NCI-H2107 (cell line): ENCODE measurements around the gene RESF1.
"Not testable (repeated sequence)": the region's sequence is repeated elsewhere in the genome, so short reads cannot be mapped to it uniquely, and the experiment has no call there.

Source experiments
- DNase-seq: peaks from one replicate; lab custom pipeline; 2025; lab: John Stamatoyannopoulos, UW

The RESF1 gene, protein sequence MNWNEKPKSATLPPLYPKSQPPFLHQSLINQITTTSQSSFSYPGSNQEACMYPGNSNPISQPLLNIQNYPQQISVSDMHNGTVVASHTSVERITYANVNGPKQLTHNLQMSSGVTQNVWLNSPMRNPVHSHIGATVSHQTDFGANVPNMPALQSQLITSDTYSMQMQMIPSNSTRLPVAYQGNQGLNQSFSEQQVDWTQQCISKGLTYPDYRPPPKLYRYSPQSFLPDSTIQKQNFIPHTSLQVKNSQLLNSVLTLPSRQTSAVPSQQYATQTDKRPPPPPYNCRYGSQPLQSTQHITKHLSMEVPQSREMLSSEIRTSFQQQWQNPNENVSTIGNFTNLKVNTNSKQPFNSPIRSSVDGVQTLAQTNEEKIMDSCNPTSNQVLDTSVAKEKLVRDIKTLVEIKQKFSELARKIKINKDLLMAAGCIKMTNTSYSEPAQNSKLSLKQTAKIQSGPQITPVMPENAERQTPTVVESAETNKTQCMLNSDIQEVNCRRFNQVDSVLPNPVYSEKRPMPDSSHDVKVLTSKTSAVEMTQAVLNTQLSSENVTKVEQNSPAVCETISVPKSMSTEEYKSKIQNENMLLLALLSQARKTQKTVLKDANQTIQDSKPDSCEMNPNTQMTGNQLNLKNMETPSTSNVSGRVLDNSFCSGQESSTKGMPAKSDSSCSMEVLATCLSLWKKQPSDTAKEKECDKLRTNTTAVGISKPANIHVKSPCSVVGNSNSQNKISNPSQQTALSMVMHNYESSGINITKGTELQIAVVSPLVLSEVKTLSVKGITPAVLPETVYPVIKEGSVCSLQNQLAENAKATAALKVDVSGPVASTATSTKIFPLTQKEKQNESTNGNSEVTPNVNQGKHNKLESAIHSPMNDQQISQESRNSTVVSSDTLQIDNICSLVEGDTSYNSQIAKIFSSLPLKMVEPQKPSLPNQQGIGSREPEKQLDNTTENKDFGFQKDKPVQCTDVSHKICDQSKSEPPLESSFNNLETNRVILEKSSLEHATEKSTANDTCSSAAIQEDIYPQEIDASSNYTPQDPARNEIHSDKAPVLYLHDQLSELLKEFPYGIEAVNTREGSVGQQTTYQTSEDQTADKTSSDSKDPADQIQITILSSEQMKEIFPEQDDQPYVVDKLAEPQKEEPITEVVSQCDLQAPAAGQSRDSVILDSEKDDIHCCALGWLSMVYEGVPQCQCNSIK (N-terminal part only)

DNA sequence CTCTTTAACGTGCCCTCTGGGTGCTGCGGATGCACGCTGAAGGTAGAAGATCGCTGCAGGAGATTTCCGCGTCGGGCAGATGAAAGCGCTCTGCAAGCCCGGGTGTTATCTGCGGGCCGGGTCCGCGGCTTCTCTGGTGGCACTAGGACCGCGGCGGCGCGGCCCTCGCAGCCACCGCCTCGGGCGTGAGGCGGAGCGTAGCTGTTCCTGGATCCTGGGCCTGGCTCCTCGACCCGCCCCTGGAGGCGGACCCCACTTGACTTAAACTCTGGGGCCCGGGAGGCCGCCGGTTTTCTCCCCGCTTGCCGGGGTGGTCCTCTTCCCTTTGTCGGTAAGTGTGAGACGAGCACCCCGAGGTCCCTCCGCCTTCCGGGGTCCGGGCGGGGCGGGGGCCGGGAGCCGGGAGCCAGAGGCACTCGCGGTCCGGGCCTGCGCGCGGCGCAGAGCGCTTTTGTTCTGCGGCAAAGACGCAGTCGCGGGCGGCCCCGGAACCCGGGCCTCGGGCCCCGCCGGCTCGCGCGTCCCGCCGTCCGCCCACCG, at the start of gene RESF1:
Gene RESF1, plus strand, starts transcription at position 255 of the 540 bp plus-strand sequence. CDS start 21,541 bp downstream, outside the sequence.
- DNase-seq: peak; percentile 80

DNA sequence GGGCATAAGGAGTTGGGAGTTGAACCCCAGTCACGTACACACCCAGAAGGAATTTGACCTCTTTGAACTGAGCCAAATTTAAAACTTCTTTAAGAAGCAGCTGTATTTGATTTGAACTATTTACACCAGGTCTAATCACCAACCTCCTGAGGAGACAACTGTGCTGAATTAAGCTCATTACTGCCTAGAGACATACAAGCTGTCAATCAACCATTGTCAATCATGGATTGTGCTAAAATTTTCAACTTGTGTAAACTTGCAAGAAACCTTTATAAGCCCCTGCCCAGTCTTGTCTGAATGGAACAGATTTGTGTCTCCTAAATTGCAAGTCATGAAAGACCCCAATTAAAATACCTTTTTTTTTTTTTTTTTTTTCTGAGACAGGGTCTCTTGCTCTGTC, 44.3 kb upstream of the RESF1 start:
- no peak for DNase-seq

DNA sequence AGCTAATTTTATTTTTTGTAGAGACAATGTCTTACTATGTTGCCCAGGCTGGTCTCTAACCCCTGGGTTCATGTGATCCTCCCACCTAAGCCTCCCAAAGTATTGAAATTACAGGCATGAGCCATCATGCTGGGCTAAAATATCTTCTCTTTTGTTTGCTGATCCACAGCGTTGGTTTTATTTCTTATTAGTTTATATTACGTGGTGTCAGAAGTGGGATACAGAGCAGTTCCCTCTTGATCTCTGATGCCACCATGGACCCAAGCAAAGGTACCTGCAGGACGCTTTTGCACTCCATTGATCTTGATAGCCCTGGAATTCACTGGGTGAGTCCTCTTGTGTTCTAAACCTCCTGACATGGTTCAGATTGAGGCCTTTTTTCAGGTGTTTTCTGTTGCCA, 43.8 kb upstream of the RESF1 start:
- no peak for DNase-seq

DNA sequence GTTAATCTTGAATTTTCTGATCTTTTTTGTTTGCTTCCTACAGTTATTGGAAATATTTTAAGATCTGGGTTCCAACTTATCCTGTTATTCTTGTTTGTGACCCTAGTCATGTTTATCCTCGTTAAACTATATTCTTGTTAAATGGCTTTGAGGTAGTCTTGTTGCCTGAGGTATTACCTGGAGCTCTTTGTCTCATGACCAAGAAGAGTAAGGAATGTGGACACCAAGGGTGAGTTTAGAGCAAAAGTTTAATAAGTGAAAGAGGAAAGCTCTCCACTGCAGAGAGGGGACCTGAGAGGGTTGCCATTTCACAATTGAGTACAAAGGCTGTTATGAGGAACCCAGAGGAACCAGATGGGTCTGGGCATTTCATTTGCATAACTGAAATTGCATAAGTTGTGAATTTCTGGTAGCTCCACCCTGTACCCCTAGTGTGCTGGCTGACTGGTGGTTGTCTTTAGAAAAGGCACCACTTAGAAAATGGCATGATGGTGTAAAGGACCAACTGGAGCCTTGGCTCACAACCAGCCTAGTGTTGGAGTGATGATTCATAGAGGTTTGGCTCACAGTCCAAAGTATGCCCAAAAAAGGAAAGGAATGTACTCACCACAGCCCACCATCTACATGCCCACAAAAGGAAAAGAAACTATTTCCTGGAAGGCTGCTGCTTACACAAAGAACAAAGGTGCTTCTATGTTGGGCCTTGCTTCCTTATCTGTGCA, 36.7 kb upstream of the RESF1 start:
- DNase-seq: no peak

- no peak for DNase-seq
Observed at GRCh38 chr12:31923063-31923412, 36.2 kb upstream of the RESF1 start.

GRCh38 chr12:31928246-31929026, 30.8 kb upstream of the RESF1 start:
- DNase-seq: no peak

GRCh38 chr12:31929027-31929526, 30.1 kb upstream of the RESF1 start:
- no peak for DNase-seq

DNA sequence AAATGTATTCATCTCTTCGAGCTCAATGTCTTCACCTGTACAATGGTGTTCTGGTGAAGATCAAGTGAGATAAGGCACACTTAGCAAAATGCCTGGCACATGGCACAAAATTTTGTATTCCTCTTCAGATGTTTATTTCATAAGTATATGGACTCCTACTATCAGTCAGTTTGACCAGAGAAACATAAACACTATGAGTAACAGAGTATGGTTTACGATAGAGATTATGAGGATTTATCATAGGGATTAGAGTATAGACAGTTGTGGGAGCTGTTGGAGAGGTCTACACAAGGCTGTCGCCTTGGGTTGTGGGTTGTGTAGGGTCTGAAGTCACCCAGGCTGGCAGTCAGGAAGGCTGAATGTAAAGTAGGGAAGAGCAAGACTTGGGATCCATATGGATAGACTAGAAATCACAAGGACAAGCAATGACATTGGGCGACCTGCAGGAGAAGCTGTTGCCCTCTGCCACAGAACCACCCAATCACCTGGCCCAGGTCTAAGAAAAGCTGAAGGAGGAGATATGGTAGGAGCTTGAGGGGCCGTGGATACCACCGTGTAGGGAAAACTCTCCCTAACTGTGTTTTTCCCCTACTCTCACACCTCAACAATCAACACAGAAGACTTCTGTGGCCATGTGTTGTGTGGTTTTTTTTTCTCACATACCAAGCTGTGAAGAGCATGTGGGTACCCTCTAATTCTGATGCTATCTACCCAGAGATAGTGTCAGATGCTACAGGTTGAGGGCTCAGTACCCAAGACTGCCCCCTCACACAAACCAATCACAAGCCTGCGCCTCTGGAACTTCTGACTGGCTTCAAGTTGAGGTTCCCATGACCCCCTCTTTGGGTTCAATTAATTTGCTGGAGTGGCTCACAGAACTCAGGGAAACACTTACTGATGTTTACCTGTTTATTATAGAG, 27.2 kb upstream of the RESF1 start:
- no peak for DNase-seq

- no peak for DNase-seq
Observed at GRCh38 chr12:31944299-31944698, 14.9 kb upstream of the RESF1 start.

GRCh38 chr12:31947971-31948370, 11.2 kb upstream of the RESF1 start:
- no peak for DNase-seq

- DNase-seq: not testable (repeated sequence)
Observed at GRCh38 chr12:31948697-31949359, 10.4 kb upstream of the RESF1 start.

- DNase-seq: no peak
Observed at GRCh38 chr12:31950088-31950487, 9.1 kb upstream of the RESF1 start.

GRCh38 chr12:31950492-31950891, 8.7 kb upstream of the RESF1 start:
- DNase-seq: no peak

DNA sequence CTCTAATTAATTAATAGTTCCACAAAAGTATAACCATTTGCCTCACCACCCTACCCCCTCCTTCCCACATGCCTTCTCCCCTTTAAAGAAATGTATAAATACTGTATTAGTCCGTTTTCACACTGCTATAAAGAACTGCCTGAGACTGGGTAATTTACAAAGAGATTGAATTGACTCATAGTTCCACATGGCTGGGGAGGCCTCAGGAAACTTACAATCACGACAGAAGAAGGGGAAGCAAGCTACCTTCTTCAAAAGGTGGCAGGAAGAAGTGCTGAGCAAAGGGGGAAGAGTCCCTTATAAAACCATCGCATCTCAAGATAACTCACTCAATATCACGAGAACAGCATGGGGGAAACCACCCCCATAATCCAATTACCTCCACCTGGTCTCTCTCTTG, 8.2 kb upstream of the RESF1 start:
- DNase-seq: no peak

DNA sequence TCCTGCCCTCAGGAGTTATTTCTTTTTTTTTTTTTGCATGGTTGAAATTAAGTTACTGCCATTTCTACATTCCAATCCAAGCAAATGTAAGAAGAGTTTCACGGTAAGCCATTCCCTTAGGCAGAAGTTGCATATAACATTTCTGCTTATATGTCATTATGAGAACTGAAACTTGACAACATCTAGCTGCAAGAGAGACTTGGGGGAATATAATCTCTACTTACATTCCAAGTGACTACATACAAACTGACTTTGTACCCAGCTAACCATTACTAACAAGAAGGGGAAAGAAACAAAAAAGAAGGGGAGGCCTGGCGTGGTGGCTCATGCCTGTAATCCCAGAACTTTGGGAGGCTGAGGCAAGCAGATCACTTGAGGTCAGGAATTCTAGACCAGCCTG, 7.3 kb upstream of the RESF1 start:
- no peak for DNase-seq

GRCh38 chr12:31952418-31952817, 6.8 kb upstream of the RESF1 start:
- no peak for DNase-seq

- DNase-seq: no peak
Observed at GRCh38 chr12:31954925-31955858, 4.0 kb upstream of the RESF1 start.
